ENCODE results near the gene KCNQ1.

GRCh38 chr11:2844996-2845395, 400.2 kb downstream of the KCNQ1 start:
- TF ChIP-seq CTCF (IDR thresholded peaks at IDR 0.05 in 2 of 3, conservative IDR thresholded peaks at IDR 0.05 in 1 of 3; ENCODE audit: borderline replicate concordance in 1 of 3, insufficient read depth in 1 of 3, low read depth in 2 of 3, low read length in 2 of 3), result no peak
- no peak for TF ChIP-seq REST (IDR thresholded peaks at IDR 0.05; ENCODE audit: low read depth)
- TF ChIP-seq POLR2A (IDR thresholded peaks at IDR 0.05; ENCODE audit: borderline replicate concordance, extremely low read depth, insufficient read depth, insufficient read length), result no peak
- no peak for TF ChIP-seq RAD21 (IDR thresholded peaks at IDR 0.05; ENCODE audit: low read depth)
- no peak for TF ChIP-seq MAX (IDR thresholded peaks at IDR 0.05)
- no peak for TF ChIP-seq EGR1 (IDR thresholded peaks at IDR 0.05; ENCODE audit: low read depth)
- no peak for TF ChIP-seq EZH2 (IDR thresholded peaks at IDR 0.05)
- no peak for TF ChIP-seq POLR2AphosphoS5 (IDR thresholded peaks at IDR 0.05; ENCODE audit: low read depth, low read length)
- no peak for TF ChIP-seq YY1 (IDR thresholded peaks at IDR 0.05; ENCODE audit: extremely low read depth, insufficient replicate concordance, low read depth, low read length)
